Activated CD4-positive, alpha-beta T cell treated with anti-CD3 and anti-CD28 coated beads, Interleukin-2, amount 10 ng/mL, durations not matched to agents 24 days and 14 days (primary cell): ENCODE measurements around the gene BCAT1. TPM values are rescaled to one million over a fixed set of nuclear protein-coding genes. Genes with fewer than 3 reads are reported as not detected.
"Not testable (repeated sequence)": the region's sequence is repeated elsewhere in the genome, so short reads cannot be mapped to it uniquely, and the experiment has no call there.

Source experiments
- DNase-seq: peaks from one replicate; pipeline ENCODE4 v3.0.0; 2022
- H3K27ac Mint-ChIP-seq: one replicate; pipeline ENCODE4 v1.8.0; 2022; ENCODE audit warnings: mild to moderate bottlenecking, mixed read lengths
- H3K27me3 Mint-ChIP-seq: one replicate; pipeline ENCODE4 v1.8.0; 2022; ENCODE audit warnings: mixed read lengths
- H3K36me3 Mint-ChIP-seq: one replicate; pipeline ENCODE4 v1.8.0; 2022; ENCODE audit warnings: low read depth, mild to moderate bottlenecking, mixed read lengths
- H3K4me1 Mint-ChIP-seq: one replicate; pipeline ENCODE4 v1.8.0; 2021; ENCODE audit warnings: mixed read lengths
- H3K4me3 Mint-ChIP-seq: one replicate; pipeline ENCODE4 v1.8.0; 2022; ENCODE audit warnings: mild to moderate bottlenecking, moderate library complexity, mixed read lengths
- H3K9me3 Mint-ChIP-seq: one replicate; pipeline ENCODE4 v1.8.0; 2021; ENCODE audit warnings: mixed read lengths
- intact Hi-C: fragments of 100-400 bp; cut with micrococcal nuclease; formaldehyde crosslinking; loops from one replicate; pipeline ENCODE4 v1.15.1; 2023
- total RNA-seq: library from RNA; stranded (reverse); gene quantifications from 2 replicates; pipeline ENCODE4 v1.2.3, GENCODE V29; 2022

BCAT1 gene
- total RNA-seq, 1 donor from 2014 or later = 49.7 TPM

GRCh38 chr12:24928533-24929306, 20.2 kb downstream of the BCAT1 start:
- H3K4me3 Mint-ChIP-seq = not testable (repeated sequence)

DNA sequence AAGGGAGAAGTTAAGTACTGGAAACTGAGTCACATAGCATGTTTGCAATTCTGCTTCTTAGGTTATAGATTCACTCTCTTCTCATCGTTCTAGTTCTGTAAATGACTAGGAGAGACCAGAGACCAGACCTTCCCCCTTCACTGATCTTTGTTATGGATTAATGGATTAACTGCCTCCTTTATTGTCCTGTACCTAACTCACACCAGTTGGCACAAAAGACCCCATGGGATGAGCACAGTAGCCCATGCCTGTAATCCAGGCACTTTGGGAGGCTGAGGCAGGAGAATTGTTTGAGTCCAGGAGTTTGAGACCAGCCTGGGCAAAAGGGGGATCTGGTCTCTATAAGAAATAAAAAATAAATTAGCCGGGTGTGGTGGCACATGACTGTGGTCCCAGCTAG, 20.8 kb downstream of the BCAT1 start:
- no peak overlapping the region for H3K27ac Mint-ChIP-seq
- H3K27me3 Mint-ChIP-seq = peaks cover 17% of the 10 kb centered on the region
- H3K9me3 Mint-ChIP-seq = no peaks in the 10 kb centered on the region
- no peak for DNase-seq
- H3K4me3 Mint-ChIP-seq = no peak overlapping the region
- intact Hi-C loops = no loop called here
- peaks cover 6% of the 10 kb centered on the region for H3K4me1 Mint-ChIP-seq
- peaks cover 6% of the 10 kb centered on the region for H3K36me3 Mint-ChIP-seq

More at GRCh38 chr12:24928533-24929306, 20.2 kb downstream of the BCAT1 start:
- DNase-seq, H3K36me3 Mint-ChIP-seq, H3K9me3 Mint-ChIP-seq, intact Hi-C loops, H3K27ac Mint-ChIP-seq, H3K4me1 Mint-ChIP-seq: not testable (repeated sequence)
- H3K27me3 Mint-ChIP-seq = peaks cover 17% of the 10 kb centered on the region

DNA sequence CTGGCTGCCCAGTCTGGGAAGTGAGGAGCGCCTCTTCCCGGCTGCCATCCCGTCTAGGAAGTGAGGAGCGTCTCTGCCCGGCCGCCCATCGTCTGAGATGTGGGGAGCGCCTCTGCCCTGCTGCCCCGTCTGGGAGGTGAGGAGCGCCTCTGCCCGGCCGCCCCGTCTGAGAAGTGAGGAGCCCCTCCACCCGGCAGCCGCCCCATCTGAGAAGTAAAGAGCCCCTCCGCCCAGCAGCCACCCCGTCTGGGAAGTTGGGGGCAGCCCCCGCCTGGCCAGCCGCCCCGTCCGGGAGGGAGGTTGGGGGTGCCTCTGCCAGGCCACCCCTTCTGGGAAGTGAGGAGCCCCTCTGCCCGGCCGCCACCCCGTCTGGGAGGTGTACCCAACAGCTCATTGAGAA, 22.8 kb downstream of the BCAT1 start:
- H3K27ac Mint-ChIP-seq, H3K9me3 Mint-ChIP-seq, DNase-seq, intact Hi-C loops, H3K4me3 Mint-ChIP-seq, H3K36me3 Mint-ChIP-seq: not testable (repeated sequence)
- peaks cover 14% of the 10 kb centered on the region for H3K4me1 Mint-ChIP-seq
- H3K27me3 Mint-ChIP-seq = peaks cover 17% of the 10 kb centered on the region

- Mint-ChIP-seq H3K36me3 (peaks cover 11% of the 10 kb centered on the region), H3K4me1 (peaks cover 36% of the 10 kb centered on the region), H3K4me3 (no peak overlapping the region), H3K27ac (peak overlapping the region; percentile 81), H3K27me3 (peaks cover 7% of the 10 kb centered on the region), H3K9me3 (peaks cover 7% of the 10 kb centered on the region)
- intact Hi-C loops = no loop called here
- no peak for DNase-seq
Measured at GRCh38 chr12:24922090-24922489, 26.8 kb downstream of the BCAT1 start.

GRCh38 chr12:24921251-24922038, 27.5 kb downstream of the BCAT1 start:
- Mint-ChIP-seq H3K27ac (peak overlapping the region; percentile 81), H3K36me3 (peaks cover 9% of the 10 kb centered on the region)
- intact Hi-C loops = loop anchor here (1.0 kb wide), 2 partner anchors 34 to 82 kb away; no protein-coding TSS in a partner anchor

GRCh38 chr12:24920141-24920540, 28.8 kb downstream of the BCAT1 start:
- Mint-ChIP-seq H3K4me1 (peaks cover 36% of the 10 kb centered on the region), H3K9me3 (peaks cover 7% of the 10 kb centered on the region), H3K27me3 (peaks cover 7% of the 10 kb centered on the region), H3K36me3 (peaks cover 7% of the 10 kb centered on the region), H3K4me3 (no peak overlapping the region), H3K27ac (peak overlapping the region; percentile 69)
- no peak for DNase-seq
- intact Hi-C loops = no loop called here

More at GRCh38 chr12:24921251-24922038, 27.5 kb downstream of the BCAT1 start:
- Mint-ChIP-seq H3K4me3 (peak overlapping the region; percentile 49), H3K9me3 (peaks cover 7% of the 10 kb centered on the region), H3K4me1 (peaks cover 36% of the 10 kb centered on the region), H3K27me3 (peaks cover 7% of the 10 kb centered on the region)
- no peak for DNase-seq

- Mint-ChIP-seq H3K36me3 (peaks cover 7% of the 10 kb centered on the region), H3K27me3 (peaks cover 7% of the 10 kb centered on the region), H3K4me3 (peak overlapping the region; percentile 35), H3K9me3 (peaks cover 7% of the 10 kb centered on the region), H3K4me1 (peaks cover 36% of the 10 kb centered on the region), H3K27ac (peak overlapping the region; percentile 32)
- intact Hi-C loops = loop anchor here (1.0 to 5.0 kb wide), 3 partner anchors 18 to 133 kb away; a partner anchor contains a TSS
- no peak for DNase-seq
Measured at GRCh38 chr12:24919346-24920001, 29.4 kb downstream of the BCAT1 start.

DNA sequence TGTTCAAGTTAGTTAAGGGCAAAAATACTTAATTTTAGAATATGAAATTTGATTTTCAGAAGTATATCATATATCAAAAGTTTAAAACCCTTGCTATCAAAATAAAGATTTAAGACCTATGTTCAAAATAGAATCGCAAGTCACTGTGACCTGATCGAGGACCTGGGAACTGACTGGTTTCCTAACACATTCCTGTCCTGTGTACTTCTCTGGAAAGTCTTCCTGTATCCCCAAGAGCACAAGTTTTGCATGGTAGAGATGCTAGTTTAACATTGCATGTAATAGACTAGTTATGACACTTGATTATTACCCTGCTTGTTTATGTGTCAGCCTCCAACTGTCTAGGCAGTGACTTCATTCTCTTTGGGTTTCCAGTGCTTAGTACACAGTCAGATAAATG, 30.3 kb downstream of the BCAT1 start:
- intact Hi-C loops = loop anchor here (5.0 kb wide), 1 partner anchor 134 kb away; a partner anchor contains a TSS
- peaks cover 3% of the 10 kb centered on the region for H3K27me3 Mint-ChIP-seq
- H3K4me3 Mint-ChIP-seq = no peak overlapping the region
- peaks cover 7% of the 10 kb centered on the region for H3K9me3 Mint-ChIP-seq
- no peak for DNase-seq
- no peak overlapping the region for H3K27ac Mint-ChIP-seq
- peaks cover 7% of the 10 kb centered on the region for H3K36me3 Mint-ChIP-seq
- peaks cover 36% of the 10 kb centered on the region for H3K4me1 Mint-ChIP-seq

DNA sequence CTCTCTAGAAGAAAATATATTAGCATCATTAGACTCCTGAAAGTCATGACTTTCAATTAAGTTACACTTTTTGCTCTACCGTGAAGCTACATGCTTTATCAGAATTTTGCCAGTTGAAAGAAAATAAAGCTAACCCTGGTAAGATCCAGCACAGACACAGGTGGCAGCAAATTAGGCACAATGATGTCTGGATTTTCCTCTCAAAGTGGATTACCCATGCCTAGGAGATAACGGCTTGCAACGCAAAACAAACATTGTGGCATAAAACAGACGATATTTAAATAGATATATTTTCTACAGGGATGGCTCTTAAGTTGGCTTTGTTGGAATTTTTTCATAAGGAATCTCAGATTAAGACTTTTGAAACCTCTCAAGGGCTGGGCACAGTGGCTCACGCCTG, 33.4 kb downstream of the BCAT1 start:
- intact Hi-C loops = loop anchor here (5.0 kb wide), 1 partner anchor 137 kb away; a partner anchor contains a TSS
- Mint-ChIP-seq H3K9me3 (peaks cover 7% of the 10 kb centered on the region), H3K4me1 (peaks cover 20% of the 10 kb centered on the region), H3K36me3 (peaks cover 7% of the 10 kb centered on the region), H3K27me3 (peaks cover 3% of the 10 kb centered on the region), H3K4me3 (no peak overlapping the region), H3K27ac (no peak overlapping the region)
- DNase-seq = no peak

GRCh38 chr12:24913953-24914352, 34.9 kb downstream of the BCAT1 start:
- Mint-ChIP-seq H3K27ac (no peak overlapping the region), H3K4me1 (peaks cover 13% of the 10 kb centered on the region), H3K36me3 (peaks cover 3% of the 10 kb centered on the region), H3K27me3 (peaks cover 3% of the 10 kb centered on the region), H3K4me3 (no peak overlapping the region), H3K9me3 (peaks cover 4% of the 10 kb centered on the region)
- intact Hi-C loops = no loop called here
- no peak for DNase-seq

GRCh38 chr12:24913130-24913529, 35.8 kb downstream of the BCAT1 start:
- H3K27me3 Mint-ChIP-seq = peaks cover 3% of the 10 kb centered on the region
- intact Hi-C loops = no loop called here

DNA sequence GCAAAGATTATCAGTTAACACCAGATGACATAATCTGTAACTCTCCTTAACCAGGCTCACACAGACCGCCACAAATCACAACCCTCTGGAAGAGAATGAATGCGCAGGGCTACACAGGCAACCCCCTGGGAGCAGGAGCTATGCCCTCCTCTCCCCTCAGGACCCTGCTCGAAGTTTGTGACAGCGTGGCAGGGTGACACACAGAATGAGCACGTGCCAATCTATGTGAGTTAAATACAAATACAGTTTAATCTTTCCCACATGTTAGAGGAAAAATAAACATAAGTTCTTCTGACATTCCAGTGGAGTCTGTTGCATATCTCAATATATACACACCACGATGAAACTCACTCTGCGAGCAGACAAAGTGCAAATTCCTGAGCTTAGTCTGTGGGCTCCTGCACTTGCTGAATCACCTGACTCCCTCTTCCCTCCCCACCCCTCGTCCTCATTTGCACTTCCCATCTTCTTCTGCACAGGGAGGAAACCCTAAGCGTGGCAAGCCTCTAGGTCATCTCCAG, 37.6 kb downstream of the BCAT1 start:
- intact Hi-C loops = no loop called here
- Mint-ChIP-seq H3K4me3 (no peak overlapping the region), H3K27me3 (no peaks in the 10 kb centered on the region), H3K27ac (no peak overlapping the region), H3K36me3 (no peaks in the 10 kb centered on the region), H3K9me3 (no peaks in the 10 kb centered on the region), H3K4me1 (peaks cover 4% of the 10 kb centered on the region)
- no peak for DNase-seq

More at GRCh38 chr12:24913130-24913529, 35.8 kb downstream of the BCAT1 start:
- peaks cover 9% of the 10 kb centered on the region for H3K4me1 Mint-ChIP-seq
- no peak overlapping the region for H3K27ac Mint-ChIP-seq
- peaks cover 4% of the 10 kb centered on the region for H3K9me3 Mint-ChIP-seq
- H3K36me3 Mint-ChIP-seq = peaks cover 3% of the 10 kb centered on the region
- no peak for DNase-seq
- no peak overlapping the region for H3K4me3 Mint-ChIP-seq

- H3K4me3 Mint-ChIP-seq, DNase-seq, H3K4me1 Mint-ChIP-seq, intact Hi-C loops, H3K9me3 Mint-ChIP-seq, H3K36me3 Mint-ChIP-seq, H3K27ac Mint-ChIP-seq, H3K27me3 Mint-ChIP-seq: not testable (repeated sequence)
Measured at GRCh38 chr12:24910192-24910591, 38.7 kb downstream of the BCAT1 start.
